Sciatic nerve (tissue), 2 donors: Measurements from ENCODE around the gene TTC33. TPM values are rescaled to one million over a fixed set of nuclear protein-coding genes. Genes with fewer than 3 reads are reported as not detected.
A peak's percentile ranks its signal among the peaks of the same experiment; 100 is the strongest.

Experiments used
- ATAC-seq: fragments of 200-7000 bp; cut with Tn5 transposase; one replicate; pipeline ENCODE4 v1.9.1; 2020; ENCODE audit warnings: mild to moderate bottlenecking, moderate library complexity
- DNase-seq: peaks from one replicate; pipeline ENCODE4 v3.0.0-alpha.2; 2020; ENCODE audit warnings: low spot score
- intact Hi-C: fragments of 100-400 bp; cut with DNase I; formaldehyde crosslinking; loops from one replicate; pipeline ENCODE4 v1.14.2; 2022
- total RNA-seq: library from RNA; stranded (reverse); fragmentation: NEBNext Ultra II Directional; extraction: Animal tissue kit (Norgen Biotek cat#: 25700); gene quantifications from one replicate; pipeline ENCODE4 v1.2.1, GENCODE V29; 2021
- donor health status: DM: no; HTN: no; CAD: no.
- donor health status: DM: no; HTN: no; CAD: no.

The TTC33 gene
- total RNA-seq, 1 donor from 2014 or later: 20.1 TPM

- ATAC-seq (peak; percentile 80), DNase-seq (no peak)
- intact Hi-C loops: no loop called here
Observed at GRCh38 chr5:40781843-40782409, 26.2 kb upstream of the TTC33 start.

- intact Hi-C loops: no loop called here
- no peak for DNase-seq
- ATAC-seq: no peak
Observed at GRCh38 chr5:40780858-40781257, 25.1 kb upstream of the TTC33 start.

DNA sequence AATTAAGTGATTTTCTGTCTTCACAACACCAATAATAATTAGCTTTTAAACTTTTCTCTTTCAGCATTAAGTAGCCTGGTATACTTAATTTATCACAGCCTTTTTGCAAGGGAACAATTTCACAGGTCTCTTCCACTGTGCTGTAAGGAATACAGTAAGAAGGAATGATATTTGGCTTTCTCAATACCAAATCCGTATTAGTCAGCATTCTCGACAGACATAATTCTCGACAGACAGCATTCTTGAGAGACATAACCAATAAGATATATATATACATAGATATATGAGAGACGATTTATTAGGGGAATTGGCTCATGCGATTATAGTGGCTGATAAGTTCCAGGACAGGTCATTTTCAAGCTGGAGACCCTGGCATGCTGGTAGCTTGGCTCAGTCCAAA is 24.4 kb upstream of the TTC33 start:
- DNase-seq: no peak
- intact Hi-C loops: no loop called here
- ATAC-seq: no peak

DNA sequence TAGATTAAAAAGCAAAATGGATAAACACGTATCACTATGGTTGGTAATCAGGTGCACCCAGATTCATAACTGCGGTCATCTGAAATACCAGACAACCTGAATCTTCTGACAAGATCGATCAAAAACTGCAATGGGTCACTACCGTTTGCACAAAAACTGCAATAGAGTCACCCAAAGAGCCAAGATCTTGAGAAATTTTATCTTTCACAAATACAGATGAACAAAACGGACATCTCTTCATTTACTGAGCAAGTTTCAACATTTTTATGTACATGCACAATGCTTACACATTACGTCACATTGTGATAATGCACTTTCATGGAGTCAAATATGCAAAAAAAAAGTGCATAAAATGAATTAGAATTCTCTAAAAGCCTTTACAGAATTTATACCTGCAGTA is 23.8 kb upstream of the TTC33 start:
- intact Hi-C loops: no loop called here
- ATAC-seq (no peak), DNase-seq (no peak)

DNA sequence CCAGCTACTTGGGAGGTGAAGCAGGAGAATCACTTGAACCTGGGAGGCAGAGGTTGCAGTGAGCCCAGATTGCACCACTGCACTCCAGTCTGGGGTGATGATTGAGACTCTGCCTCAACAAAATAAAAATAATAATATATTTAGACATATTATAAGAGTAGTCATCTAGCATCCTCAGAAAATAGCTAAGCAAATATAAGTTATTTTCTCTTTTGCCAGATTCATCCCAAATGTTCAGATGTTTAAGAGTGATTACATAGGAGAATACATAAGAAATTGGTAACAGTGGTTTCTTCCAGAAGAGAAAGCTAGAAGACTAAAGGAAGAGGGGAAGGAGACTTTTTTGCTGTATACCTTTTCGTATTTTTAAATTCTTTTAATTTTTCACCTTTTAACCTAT is 22.4 kb upstream of the TTC33 start:
- intact Hi-C loops: no loop called here
- ATAC-seq (no peak), DNase-seq (no peak)

- no peak for ATAC-seq
Observed at GRCh38 chr5:40776658-40776977, 20.9 kb upstream of the TTC33 start.

GRCh38 chr5:40775846-40776657 is 20.3 kb upstream of the TTC33 start:
- intact Hi-C loops: no loop called here
- DNase-seq (no peak), ATAC-seq (no peak)

More at GRCh38 chr5:40776658-40776977, 20.9 kb upstream of the TTC33 start:
- DNase-seq: no peak
- intact Hi-C loops: no loop called here

DNA sequence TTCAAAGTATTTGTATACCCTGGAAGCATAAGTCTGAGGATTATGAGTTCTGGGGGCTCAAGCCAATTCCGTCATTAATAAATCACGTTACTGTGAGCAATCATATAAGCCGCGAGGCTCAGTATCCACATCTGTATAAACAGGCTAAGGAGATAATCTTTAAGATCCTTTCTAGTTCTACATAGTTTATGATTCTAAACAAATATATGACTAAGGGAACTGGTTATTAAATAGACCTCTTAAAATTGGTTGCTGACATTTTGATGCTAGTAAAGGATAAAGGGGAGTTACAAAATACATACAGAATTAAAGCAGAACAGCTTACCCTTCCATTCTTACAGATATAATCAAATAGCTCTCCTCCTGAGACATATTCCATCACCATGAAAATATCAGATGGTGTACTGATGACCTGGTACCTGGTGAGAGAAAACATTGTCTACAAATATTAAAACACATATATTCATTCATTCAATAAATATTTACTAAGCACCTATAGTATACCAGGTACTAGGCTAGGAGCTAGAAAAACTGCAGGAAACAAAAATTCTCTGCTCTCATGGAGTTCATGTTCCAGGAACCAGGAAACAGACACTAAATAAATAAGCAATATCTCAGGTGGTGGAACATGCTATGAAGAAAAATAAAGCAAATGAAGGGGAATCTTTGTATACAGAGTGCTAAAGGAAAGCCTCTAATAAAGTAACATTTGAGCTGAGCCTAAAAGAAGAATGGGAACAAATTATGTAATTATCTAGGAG is 19.5 kb upstream of the TTC33 start:
- intact Hi-C loops: no loop called here
- ATAC-seq: no peak

GRCh38 chr5:40774623-40775022 is 18.9 kb upstream of the TTC33 start:
- ATAC-seq (no peak), DNase-seq (no peak)
- intact Hi-C loops: no loop called here

More for the DNA sequence above, 19.5 kb upstream of the TTC33 start:
- DNase-seq: no peak

GRCh38 chr5:40770764-40771163 is 15.0 kb upstream of the TTC33 start:
- intact Hi-C loops: no loop called here
- DNase-seq: no peak
- ATAC-seq: no peak

DNA sequence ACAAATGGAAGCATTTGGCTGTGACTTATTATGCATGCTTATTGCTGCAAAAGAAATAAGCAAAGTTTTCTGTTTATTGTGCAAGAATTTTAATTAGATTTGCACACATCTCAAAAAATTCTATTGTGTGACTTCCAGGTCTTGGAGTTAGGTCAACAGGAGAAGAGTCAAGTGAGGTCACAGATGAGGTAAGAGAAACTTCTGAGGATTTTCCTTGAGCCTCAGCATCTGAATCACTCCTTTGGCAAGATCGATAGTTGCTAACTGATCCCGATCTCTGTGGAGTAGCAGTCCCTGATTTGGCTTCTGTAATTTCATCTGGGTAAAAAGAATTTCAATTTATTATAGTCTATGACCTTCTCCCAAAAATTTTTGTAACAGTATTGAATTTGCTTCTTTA is 6.9 kb upstream of the TTC33 start:
- intact Hi-C loops: no loop called here
- no peak for DNase-seq
- ATAC-seq: no peak

DNA sequence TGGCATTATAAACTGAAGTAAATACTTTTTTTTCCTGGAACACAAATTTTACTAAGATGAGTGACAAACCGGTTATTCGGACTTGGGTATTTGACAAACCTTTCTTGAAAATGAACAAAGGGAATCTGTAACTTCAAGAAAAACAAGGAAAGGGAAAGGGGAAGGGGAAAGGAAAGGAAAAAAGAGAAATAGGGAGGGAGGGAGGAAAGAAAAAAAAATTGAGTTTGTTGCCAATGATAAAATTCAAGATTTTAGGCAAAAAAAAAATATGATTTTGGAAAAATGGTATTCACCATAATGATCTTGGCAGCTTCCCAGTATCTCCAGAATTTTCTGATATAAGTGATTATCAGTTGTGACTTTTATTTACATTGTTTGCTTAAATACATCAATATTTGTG is 1.6 kb upstream of the TTC33 start:
- DNase-seq (no peak), ATAC-seq (no peak)
- intact Hi-C loops: no loop called here

DNA sequence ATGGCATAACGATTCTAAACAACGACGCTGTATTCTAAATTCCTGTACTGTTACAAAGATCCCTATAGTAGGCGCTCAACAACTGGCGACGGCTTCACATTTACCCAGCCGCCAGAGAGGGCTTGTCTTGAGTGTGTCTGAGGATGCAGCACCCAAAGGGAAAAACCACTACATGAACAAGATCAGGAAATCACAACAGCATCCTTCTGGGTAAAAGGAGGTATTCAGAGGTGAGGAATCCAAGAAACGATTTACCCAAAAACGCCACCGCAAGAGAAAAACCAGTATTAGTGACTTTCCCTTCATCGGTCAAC is 711 bp downstream of the TTC33 start:
- ATAC-seq: peak; percentile 89

DNA sequence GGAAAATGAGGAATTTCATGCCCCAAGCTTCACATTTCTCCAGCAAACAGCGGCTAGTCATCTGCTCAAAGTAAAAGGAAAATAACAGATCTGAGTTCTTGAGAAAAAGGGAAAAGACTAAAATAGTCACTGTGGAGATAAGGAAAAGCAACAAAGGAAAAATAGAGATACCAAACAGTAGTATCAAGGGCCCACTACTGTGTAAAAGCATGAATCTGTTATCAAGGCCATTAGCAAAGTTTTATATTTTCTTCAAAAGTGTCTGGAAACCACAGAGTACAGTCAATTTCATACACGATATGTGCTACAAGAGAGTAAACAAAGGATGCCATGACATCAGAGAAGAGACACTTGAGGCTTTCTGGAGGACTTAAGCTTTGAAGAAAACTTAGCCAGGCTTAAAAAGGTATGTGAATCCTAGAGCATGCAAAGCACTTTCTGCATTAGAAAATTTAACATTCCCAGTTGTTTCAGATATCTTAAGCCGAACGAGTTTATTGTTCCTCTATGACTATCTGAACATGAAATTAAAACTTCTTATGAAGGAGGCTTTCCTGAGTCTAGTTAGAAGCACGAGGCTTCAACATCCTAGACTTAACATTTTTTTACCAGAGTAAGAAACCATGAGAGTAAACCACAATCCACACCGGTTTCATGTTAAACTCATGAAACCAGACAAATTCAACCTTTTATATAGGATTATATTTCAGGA is 1.2 kb downstream of the TTC33 start:
- DNase-seq (no peak), ATAC-seq (peak; percentile 1)
- intact Hi-C loops: no loop called here

More for the DNA sequence above, 711 bp downstream of the TTC33 start:
- DNase-seq: peak; percentile 79
- intact Hi-C loops: no loop called here

- DNase-seq (no peak), ATAC-seq (no peak)
- intact Hi-C loops: no loop called here
Observed at GRCh38 chr5:40746703-40747102, 9.1 kb downstream of the TTC33 start.

DNA sequence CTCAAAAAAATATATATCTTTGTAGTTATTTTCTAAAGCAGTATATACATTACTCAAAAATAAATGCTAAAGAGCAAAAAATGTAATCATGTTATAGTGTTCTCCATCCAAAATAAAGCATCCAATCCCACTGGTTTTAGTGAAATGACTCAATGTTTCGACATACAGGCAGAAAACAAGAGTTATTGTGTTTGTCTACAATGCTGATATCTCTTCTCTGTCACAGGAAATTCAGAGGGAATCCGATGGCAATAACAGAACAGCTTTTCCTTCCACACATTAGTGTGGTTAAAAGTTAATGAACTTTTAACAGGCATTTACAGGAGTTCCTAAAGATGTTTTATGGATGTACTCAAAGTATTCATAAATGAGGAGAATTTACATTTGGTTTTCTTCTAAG is 12.0 kb downstream of the TTC33 start:
- ATAC-seq (no peak), DNase-seq (no peak)
- intact Hi-C loops: no loop called here

DNA sequence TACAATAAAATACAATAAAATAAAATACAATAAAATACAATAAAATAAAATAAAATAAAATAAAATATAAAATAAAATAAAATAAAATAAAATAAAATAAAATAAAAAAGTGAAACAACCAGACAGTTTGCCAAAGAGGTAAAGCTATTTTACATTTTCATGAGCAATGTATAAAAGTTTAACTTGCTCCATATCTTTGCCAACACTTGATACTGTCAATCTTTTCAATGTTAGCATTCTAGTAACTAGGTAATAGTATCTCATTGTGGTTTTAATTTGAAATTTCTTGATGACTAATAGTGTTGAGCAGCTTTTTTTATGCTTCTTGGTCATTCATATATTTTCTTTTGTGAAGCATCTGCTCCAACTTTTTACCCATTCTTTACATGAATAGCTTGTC is 17.3 kb downstream of the TTC33 start:
- ATAC-seq (no peak), DNase-seq (no peak)
- intact Hi-C loops: no loop called here

GRCh38 chr5:40736103-40736875 is 19.5 kb downstream of the TTC33 start:
- DNase-seq: no peak
- peak; percentile 77 for ATAC-seq
- intact Hi-C loops: no loop called here

- DNase-seq: no peak
- no peak for ATAC-seq
- intact Hi-C loops: no loop called here
Observed at GRCh38 chr5:40735609-40736008, 20.2 kb downstream of the TTC33 start.
